HepG2 (cell line): ENCODE measurements around the gene SPOP. TPM values are rescaled to one million over a fixed set of nuclear protein-coding genes. Genes with fewer than 3 reads are reported as not detected.
A peak's percentile ranks its signal among the peaks of the same experiment; 100 is the strongest.

Source experiments
- CCAR2 ChIP-seq: fragments of 200-400 bp; formaldehyde crosslinking; optimal IDR thresholded peaks from 2 replicates; pipeline ENCODE3; 2018; ENCODE audit warnings: low read depth, mild to moderate bottlenecking, low read length, moderate library complexity
- JUND ChIP-seq: sonication (generic); formaldehyde crosslinking; IDR thresholded peaks from 2 replicates; pipeline ENCODE4 v1.8.0; 2022; ENCODE audit warnings: mild to moderate bottlenecking, missing genetic modification reagents
- KAT8 ChIP-seq: IDR thresholded peaks from 2 replicates; pipeline ENCODE4 v1.6.1; 2016; ENCODE audit warnings: missing genetic modification reagents, missing compliant biosample characterization
- MNT ChIP-seq: fragments of 450-650 bp; IDR thresholded peaks from 2 replicates; pipeline ENCODE4 v1.6.1; 2016
- NBN ChIP-seq: fragments of 450-650 bp; conservative IDR thresholded peaks from 2 replicates; pipeline ENCODE4 v1.6.1; 2017
- SALL2 ChIP-seq: sonication (generic); formaldehyde crosslinking; IDR thresholded peaks from 2 replicates; pipeline ENCODE4 v1.8.1; 2023; ENCODE audit warnings: mild to moderate bottlenecking, missing genetic modification reagents, inconsistent platforms
- SOX13 ChIP-seq, 3 experiments: fragments of 450-650 bp in 1 of 3; sonication (generic) in 1 of 3; formaldehyde crosslinking in 1 of 3; IDR thresholded peaks in 2 of 3; conservative IDR thresholded peaks in 1 of 3; 2 replicates each; pipeline versions ENCODE4 v1.5.0 to v1.6.1; 2016 to 2020; ENCODE audit warnings: antibody characterized with exemption in 1 of 3, mild to moderate bottlenecking in 1 of 3, missing compliant biosample characterization in 1 of 3, missing genetic modification reagents in 1 of 3, moderate library complexity in 1 of 3
- TBX2 ChIP-seq: sonication (generic); formaldehyde crosslinking; IDR thresholded peaks from 2 replicates; pipeline ENCODE4 v1.5.0; 2020; ENCODE audit warnings: missing genetic modification reagents, mild to moderate bottlenecking, borderline replicate concordance
- TOPORS ChIP-seq: sonication (generic); formaldehyde crosslinking; IDR thresholded peaks from 2 replicates; pipeline ENCODE4 v1.8.0; 2023; ENCODE audit warnings: mild to moderate bottlenecking, missing genetic modification reagents
- TP53 ChIP-seq: sonication (generic); formaldehyde crosslinking; conservative IDR thresholded peaks from 2 replicates; pipeline ENCODE4 v1.4.0; 2020; ENCODE audit warnings: missing genetic modification reagents
- ZHX2 ChIP-seq, 2 experiments: sonication (generic) in 1 of 2; formaldehyde crosslinking in 1 of 2; IDR thresholded peaks; 2 replicates each; pipeline versions ENCODE4 v1.6.1 to v1.9.0; 2014 to 2022; ENCODE audit warnings: antibody characterized with exemption in 1 of 2, borderline replicate concordance in 1 of 2, inconsistent platforms in 1 of 2, low read depth in 1 of 2, missing genetic modification reagents in 1 of 2
- ZNF138 ChIP-seq: sonication (generic); formaldehyde crosslinking; IDR thresholded peaks from 2 replicates; pipeline ENCODE4 v1.5.0; 2020; ENCODE audit warnings: mild to moderate bottlenecking, low read depth, missing genetic modification reagents
- ZNF20 ChIP-seq: sonication (generic); formaldehyde crosslinking; IDR thresholded peaks from 2 replicates; pipeline ENCODE4 v1.4.0; 2020; ENCODE audit warnings: mild to moderate bottlenecking, moderate library complexity, missing genetic modification reagents
- ZNF672 ChIP-seq: sonication (generic); formaldehyde crosslinking; IDR thresholded peaks from 2 replicates; pipeline ENCODE4 v1.8.1; 2022; ENCODE audit warnings: missing genetic modification reagents
- ZNF766 ChIP-seq: sonication (generic); formaldehyde crosslinking; IDR thresholded peaks from 2 replicates; pipeline ENCODE4 v1.5.0; 2020; ENCODE audit warnings: missing genetic modification reagents, borderline replicate concordance
- polyA plus RNA-seq, 8 experiments: library from polyadenylated mRNA; depleted of rRNA in 3 of 8; stranded (reverse) in 7 of 8; unstranded in 1 of 8; fragments of >200 nt; fragmentation: Illumina TruSeq in 4 of 8; extraction: Trizol in 4 of 8; gene quantifications; 2 replicates each; pipeline versions ENCODE4 v1.2.1 to v1.2.3, GENCODE V29; 2011 to 2016; ENCODE audit warnings: low read depth in 4 of 8, missing spikeins in 1 of 8, mixed read lengths in 1 of 8; ENCODE audit not compliant: insufficient read depth in 1 of 8
- total RNA-seq, 5 experiments: library from RNA; depleted of rRNA; stranded (reverse); fragments of >200 nt; fragmentation: Illumina TruSeq; extraction: Trizol; gene quantifications; 2 replicates each; pipeline ENCODE4 v1.2.3, GENCODE V29; 2016; ENCODE audit warnings: low read depth in 1 of 5
- TF ChIP-seq, protein P1 (sequence below): sonication (generic); formaldehyde crosslinking; IDR thresholded peaks from 2 replicates; pipeline ENCODE4 v1.4.0; 2020; ENCODE audit warnings: missing genetic modification reagents, borderline replicate concordance
- TF ChIP-seq, protein P2 (sequence below): sonication (generic); formaldehyde crosslinking; IDR thresholded peaks from 2 replicates; pipeline ENCODE4 v1.5.1; 2020; ENCODE audit warnings: mild to moderate bottlenecking, missing genetic modification reagents, borderline replicate concordance

Gene SPOP
- total and polyA plus RNA-seq, 2 of the 13 experiments (the other 11 are each of a cell fraction or from before 2014, with no cell fraction given): 52.8 to 60.8 TPM

DNA sequence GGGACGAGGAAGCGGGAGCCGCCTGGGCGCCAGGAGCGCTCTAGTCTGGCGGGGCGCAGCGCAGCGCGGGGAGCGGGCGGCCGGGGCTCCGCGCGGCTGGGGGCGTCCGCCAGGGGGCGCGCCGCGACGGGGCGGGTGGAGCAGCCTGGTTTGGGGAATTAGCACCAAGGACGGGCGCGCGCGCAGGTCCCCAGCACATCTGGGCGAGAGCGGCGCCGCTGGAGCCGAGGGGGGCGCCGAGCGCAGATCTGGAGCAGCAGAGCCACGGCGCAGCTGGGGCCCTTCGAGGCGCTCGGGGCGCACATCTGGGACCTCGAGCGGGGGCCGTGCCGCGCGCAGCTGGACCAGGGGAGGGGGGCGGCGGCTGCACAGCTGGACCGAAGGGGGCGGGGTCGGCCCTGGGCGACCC is 102.2 kb downstream of the SPOP start, which contains the start of gene NXPH3 (continued):
- TF ChIP-seq, protein P1, sequence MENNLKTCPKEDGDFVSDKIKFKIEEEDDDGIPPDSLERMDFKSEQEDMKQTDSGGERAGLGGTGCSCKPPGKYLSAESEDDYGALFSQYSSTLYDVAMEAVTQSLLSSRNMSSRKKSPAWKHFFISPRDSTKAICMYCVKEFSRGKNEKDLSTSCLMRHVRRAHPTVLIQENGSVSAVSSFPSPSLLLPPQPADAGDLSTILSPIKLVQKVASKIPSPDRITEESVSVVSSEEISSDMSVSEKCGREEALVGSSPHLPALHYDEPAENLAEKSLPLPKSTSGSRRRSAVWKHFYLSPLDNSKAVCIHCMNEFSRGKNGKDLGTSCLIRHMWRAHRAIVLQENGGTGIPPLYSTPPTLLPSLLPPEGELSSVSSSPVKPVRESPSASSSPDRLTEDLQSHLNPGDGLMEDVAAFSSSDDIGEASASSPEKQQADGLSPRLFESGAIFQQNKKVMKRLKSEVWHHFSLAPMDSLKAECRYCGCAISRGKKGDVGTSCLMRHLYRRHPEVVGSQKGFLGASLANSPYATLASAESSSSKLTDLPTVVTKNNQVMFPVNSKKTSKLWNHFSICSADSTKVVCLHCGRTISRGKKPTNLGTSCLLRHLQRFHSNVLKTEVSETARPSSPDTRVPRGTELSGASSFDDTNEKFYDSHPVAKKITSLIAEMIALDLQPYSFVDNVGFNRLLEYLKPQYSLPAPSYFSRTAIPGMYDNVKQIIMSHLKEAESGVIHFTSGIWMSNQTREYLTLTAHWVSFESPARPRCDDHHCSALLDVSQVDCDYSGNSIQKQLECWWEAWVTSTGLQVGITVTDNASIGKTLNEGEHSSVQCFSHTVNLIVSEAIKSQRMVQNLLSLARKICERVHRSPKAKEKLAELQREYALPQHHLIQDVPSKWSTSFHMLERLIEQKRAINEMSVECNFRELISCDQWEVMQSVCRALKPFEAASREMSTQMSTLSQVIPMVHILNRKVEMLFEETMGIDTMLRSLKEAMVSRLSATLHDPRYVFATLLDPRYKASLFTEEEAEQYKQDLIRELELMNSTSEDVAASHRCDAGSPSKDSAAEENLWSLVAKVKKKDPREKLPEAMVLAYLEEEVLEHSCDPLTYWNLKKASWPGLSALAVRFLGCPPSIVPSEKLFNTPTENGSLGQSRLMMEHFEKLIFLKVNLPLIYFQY (CRISPR knock-in tag): no peak
- TF ChIP-seq MNT (no peak), ZNF20 (no peak), TBX2 (CRISPR knock-in tag) (0 out of 2 replicates have a peak, but pooled peaks have one; percentile 8), NBN (no peak), TP53 (no peak), ZNF672 (CRISPR knock-in tag) (no peak; the same call in 1 of the 2 replicates), TOPORS (CRISPR knock-in tag) (no peak), SALL2 (peak; percentile 81; the same call in 1 of the 2 replicates), JUND (CRISPR knock-in tag) (no peak), ZHX2 (IDR thresholded peaks at IDR 0.05; ENCODE audit: low read depth) (no peak), ZHX2 (CRISPR knock-in tag; IDR thresholded peaks at IDR 0.05; ENCODE audit: borderline replicate concordance) (no peak), ZNF138 (CRISPR knock-in tag) (no peak), CCAR2 (no peak), KAT8 (CRISPR knock-in tag) (no peak), ZNF766 (CRISPR knock-in tag) (0 out of 2 replicates have a peak, but pooled peaks have one; percentile 31), SOX13 (IDR thresholded peaks at IDR 0.05) (no peak), SOX13 (CRISPR knock-in tag; conservative IDR thresholded peaks at IDR 0.05 in 1 of 2, IDR thresholded peaks at IDR 0.05 in 1 of 2) (no peak)
- TF ChIP-seq, protein P2, sequence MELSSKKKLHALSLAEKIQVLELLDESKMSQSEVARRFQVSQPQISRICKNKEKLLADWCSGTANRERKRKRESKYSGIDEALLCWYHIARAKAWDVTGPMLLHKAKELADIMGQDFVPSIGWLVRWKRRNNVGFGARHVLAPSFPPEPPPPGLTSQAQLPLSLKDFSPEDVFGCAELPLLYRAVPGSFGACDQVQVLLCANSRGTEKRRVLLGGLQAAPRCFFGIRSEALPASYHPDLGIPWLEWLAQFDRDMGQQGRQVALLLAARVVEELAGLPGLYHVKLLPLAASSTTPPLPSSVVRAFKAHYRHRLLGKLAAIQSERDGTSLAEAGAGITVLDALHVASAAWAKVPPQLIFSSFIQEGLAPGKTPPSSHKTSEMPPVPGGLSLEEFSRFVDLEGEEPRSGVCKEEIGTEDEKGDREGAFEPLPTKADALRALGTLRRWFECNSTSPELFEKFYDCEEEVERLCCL (CRISPR knock-in tag): no peak
